AG10803 (cell line): ENCODE results near the gene LSM3.
"Not testable (repeated sequence)": the region's sequence is repeated elsewhere in the genome, so short reads cannot be mapped to it uniquely, and the experiment has no call there.

Experiments used
- DNase-seq: peaks from one replicate; pipeline ENCODE4 v3.0.0; 2010; ENCODE audit warnings: low read depth
- H3K4me3 ChIP-seq: 2 replicates; pipeline ENCODE4 v1.5.1; 2011; ENCODE audit warnings: mild to moderate bottlenecking, low read length, control low read depth
- TF ChIP-seq, protein P1 (sequence below): conservative IDR thresholded peaks from 2 replicates; pipeline ENCODE4 v1.5.1; 2011; ENCODE audit warnings: mild to moderate bottlenecking, low read length, control low read depth, inconsistent platforms

Gene LSM3

DNA sequence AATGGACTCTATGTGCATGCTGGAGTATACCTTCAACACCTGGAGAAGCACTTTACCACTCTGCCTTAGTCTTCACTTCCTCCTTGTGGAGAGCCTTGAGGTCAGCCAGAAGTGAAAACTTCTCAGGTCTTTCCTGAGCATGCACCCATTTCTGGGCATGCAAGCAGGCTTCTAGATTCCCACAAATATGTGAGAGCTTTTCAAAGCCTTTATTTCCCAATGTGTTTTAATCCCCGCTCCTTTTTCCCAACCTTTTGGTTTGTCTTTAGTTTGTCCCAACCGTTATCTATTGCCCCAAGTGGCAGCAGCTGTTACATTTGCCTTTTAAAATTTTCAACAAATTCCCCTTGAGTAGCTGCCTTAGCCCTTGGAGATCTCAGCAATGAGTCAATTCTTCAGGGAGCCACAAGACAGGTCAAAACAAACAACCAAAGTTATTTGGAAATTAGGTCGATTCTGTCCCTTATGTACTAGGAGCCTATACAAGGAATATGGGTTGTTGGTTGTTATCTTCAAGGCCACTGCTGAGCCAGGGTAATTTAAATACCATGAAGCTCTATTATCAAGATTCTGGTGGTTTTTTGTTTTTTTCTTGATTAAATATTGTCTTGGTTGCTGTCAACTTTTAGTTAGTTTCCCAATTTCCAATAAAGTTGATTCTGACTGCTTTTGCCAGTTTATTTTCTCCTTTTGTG is 44.4 kb downstream of the LSM3 start:
- H3K4me3 ChIP-seq, result no peak overlapping the region
- peak; percentile 58 for DNase-seq
- TF ChIP-seq, protein P1, sequence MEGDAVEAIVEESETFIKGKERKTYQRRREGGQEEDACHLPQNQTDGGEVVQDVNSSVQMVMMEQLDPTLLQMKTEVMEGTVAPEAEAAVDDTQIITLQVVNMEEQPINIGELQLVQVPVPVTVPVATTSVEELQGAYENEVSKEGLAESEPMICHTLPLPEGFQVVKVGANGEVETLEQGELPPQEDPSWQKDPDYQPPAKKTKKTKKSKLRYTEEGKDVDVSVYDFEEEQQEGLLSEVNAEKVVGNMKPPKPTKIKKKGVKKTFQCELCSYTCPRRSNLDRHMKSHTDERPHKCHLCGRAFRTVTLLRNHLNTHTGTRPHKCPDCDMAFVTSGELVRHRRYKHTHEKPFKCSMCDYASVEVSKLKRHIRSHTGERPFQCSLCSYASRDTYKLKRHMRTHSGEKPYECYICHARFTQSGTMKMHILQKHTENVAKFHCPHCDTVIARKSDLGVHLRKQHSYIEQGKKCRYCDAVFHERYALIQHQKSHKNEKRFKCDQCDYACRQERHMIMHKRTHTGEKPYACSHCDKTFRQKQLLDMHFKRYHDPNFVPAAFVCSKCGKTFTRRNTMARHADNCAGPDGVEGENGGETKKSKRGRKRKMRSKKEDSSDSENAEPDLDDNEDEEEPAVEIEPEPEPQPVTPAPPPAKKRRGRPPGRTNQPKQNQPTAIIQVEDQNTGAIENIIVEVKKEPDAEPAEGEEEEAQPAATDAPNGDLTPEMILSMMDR, result peak; percentile 8; the same call in 1 of the 2 replicates

DNA sequence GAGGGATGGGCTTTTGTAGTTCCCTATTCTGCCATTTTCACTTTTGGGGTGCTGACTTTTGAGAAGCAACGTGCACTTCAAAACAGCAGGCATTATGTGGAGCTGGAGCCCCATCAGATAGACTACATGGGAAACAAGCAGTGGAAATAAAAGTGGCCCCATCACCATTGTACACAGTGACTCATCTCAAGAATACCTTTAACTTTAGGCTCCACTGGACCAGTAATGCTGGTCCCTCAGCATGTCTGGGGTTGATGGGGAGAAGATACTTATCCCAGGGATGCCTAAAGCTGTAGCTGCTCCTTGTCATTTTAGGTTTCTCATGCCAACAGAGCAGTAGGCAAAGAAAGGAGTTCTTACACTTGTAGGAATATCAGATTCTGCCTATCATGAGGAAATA is 45.0 kb downstream of the LSM3 start:
- TF ChIP-seq, protein P1, result no peak
- H3K4me3 ChIP-seq, result no peak overlapping the region
- DNase-seq, result no peak

DNA sequence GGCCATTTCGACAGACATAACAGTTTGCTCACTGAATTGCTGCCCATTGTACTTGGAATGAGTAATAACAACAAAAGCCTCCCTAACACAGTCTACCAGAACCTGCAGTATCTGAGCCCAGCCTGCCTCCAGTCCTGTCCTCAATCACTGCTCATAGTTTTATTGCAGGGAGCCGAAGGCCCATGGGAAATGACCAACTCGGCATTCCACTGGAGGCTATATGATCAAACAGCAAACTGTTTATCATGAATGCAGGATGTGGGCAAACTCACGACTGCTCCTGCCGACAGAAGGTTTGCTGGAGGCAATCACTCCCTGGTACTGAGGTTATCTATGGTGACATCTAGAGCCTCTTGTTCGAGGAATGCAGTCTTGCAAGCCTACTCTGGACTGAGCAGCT is 46.3 kb downstream of the LSM3 start:
- H3K4me3 ChIP-seq, result no peak overlapping the region
- TF ChIP-seq, protein P1, result no peak
- no peak for DNase-seq

DNA sequence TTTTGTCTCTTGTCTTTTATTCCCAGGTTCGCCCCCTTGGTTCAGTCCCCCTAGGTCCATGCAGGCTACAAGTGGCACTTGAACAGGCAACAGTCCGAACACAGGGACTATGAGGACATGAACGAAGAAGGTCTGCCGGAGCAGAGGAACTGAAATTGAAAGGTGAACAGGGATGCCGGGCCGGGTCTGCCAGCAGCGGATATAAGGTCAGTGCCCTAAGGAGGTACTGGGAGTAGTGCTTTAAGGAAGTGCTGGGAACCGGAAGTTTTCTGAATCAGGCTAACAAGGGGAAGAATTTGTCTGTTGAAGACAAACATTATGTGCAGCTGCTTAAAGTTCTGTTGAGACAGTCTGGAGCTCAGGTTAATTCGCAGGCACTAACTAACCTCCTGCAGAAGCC is 46.8 kb downstream of the LSM3 start:
- DNase-seq, result no peak
- H3K4me3 ChIP-seq, result no peak overlapping the region
- TF ChIP-seq, protein P1, result no peak

DNA sequence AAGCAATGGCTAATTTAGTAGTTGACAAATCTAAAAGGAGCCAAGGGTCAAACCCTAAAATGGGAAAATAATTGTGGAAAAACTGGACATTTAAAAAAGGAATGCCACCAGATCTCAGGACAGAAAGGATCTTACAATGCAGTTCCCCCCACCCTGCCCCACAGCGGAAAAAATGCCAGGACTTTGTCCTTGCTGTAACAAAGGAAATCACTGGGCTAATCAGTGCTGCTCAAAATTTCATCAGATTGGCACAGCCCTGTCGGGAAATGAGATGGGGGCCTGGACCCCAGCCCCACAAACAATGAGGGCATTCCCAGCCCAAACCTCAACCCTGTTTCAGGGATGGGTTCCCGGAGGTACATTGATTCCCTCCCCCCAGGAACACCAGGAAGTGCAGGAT is 47.7 kb downstream of the LSM3 start:
- not testable (repeated sequence) for DNase-seq, H3K4me3 ChIP-seq

DNA sequence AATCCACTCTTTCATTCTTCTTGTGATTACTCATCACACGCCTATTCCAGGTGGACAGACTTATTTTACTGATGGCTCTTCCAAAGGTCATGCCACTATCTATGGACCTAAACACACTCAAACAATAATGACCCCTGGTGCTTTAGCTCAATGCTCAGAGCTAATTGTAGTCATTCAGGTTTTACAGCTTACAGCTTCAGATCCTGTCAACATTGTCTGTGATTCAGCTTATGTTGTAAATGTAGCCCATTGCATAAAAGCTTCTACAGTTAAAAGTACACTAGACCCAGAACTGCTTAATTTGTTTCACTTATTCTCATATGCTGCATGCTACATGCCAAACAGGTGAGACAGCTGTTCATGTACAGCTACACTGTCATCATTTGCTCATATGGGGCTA is 49.2 kb downstream of the LSM3 start:
- no peak overlapping the region for H3K4me3 ChIP-seq
- TF ChIP-seq, protein P1, result no peak
- DNase-seq, result no peak

DNA sequence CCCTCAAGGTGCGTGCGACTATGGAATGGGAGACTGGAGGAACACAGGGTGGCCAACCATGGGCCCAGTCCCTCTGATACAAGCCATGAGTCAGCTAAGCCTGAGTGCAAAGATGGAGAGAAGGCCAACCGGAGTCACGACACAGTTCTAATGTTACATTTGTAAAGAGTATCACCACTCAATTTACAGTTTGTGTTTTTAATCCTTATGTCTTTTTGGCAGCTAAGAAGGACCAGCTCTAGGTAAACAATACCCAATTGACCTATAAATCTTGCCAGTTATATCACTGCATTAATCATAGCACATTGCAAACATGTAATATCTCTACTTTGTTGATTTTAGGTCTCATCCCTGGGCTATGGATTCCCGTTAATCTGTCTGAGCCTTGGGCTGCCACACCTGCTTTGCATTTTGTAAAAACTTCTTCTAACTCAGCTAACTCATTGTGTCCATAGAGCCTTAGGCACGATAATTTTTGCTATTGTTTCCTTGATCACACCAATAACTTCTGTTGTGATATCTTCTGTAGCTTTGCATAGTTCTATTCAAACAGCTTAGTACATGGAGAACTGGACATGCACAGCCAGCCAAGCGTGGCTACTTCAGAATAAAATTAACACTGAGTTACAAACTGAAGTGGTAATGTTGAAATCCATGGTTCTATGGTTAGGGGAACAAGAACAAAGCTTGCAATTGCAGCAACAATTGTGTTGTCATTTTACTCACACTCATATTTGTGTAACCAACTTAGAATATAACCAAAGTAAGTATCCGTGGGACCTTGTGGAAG is 50.3 kb downstream of the LSM3 start:
- no peak overlapping the region for H3K4me3 ChIP-seq
- TF ChIP-seq, protein P1, result no peak
- DNase-seq, result no peak

DNA sequence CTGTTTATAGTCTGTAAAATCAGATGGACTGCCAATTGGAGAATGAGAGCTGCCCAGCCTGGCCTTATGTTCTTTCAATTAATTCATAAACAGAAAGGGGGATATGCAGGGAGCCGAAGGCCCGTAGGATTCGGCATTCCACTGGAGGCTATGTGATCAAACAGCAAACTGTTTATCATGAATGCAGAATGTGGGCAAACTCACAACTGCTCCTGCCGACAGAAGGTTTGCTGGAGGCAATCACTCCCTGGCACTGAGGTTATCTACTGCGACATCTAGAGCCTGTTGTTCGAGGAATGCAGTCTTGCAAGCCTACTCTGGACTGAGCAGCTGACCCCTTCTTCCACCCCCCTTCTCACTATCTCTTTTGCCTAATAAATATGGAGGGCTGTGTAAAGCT is 51.1 kb downstream of the LSM3 start:
- not testable (repeated sequence) for DNase-seq, H3K4me3 ChIP-seq
